SU-DHL-6 (cell line): ENCODE data around the gene CAPZA2.
"Not testable (repeated sequence)": the region's sequence is repeated elsewhere in the genome, so short reads cannot be mapped to it uniquely, and the experiment has no call there.

ENCODE experiments used
- CTCF ChIP-seq: fragments of 200-600 bp; sonication (generic); IDR thresholded peaks from one replicate; pipeline ENCODE4 v1.5.1; 2017; ENCODE audit warnings: antibody characterized with exemption, mild to moderate bottlenecking, low read length, moderate library complexity; ENCODE audit not compliant: insufficient read depth, poor library complexity, severe bottlenecking
- EZH2phosphoT487 ChIP-seq: fragments of 200-600 bp; sonication (generic), shearing (Covaris generic); conservative IDR thresholded peaks from 2 replicates; pipeline ENCODE4 v1.6.1; 2018; ENCODE audit warnings: mild to moderate bottlenecking, antibody characterized with exemption, low read length, moderate library complexity, mixed read lengths

- not testable (repeated sequence) for TF ChIP-seq CTCF, EZH2phosphoT487
Measured at GRCh38 chr7:116971153-116971552, 108.8 kb downstream of the CAPZA2 start.
